Measurements from ENCODE around the gene PRICKLE1. TPM values are rescaled to one million over a fixed set of nuclear protein-coding genes. Genes with fewer than 3 reads are reported as not detected.

Gene PRICKLE1
- total and polyA plus RNA-seq, 2 of the 13 experiments (the other 11 are each of a cell fraction or from before 2014, with no cell fraction given): not detected

DNA sequence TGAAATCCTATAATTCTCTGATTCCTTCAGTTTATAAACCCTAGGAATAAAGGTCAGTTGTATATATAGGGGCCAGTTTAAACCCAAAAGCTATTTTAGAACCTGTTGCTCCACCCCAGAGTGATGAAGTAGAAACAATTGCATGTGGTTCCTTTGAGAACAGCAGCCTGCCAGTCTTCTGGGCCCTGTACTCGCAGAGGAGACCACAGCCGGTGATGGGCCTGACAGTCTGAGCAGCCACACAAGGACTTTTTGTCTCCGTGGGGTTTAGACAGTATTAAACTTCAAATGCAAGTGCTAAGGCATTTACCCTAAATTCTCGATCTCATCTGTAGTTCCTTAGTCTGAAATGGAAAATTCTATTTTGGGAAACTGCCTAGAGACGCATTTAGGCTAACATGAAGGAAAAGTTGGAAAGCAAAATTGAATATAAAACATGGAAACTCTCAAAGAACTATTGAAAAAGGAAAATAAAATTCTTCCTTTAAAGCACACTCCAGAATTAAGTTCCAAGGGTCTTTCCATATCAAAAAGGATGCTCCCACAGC is 80.6 kb downstream of the PRICKLE1 start:
- H3K36me3 ChIP-seq (replicated peaks in 1 of 2; ENCODE audit: control insufficient read depth in 1 of 2, insufficient read depth in 2 of 2, low read length in 2 of 2): no peaks in the 10 kb centered on the region
- no peak for DNase-seq (ENCODE audit: low spot score)
- FAIRE-seq: no peak
- ATAC-seq: no peak
- no peaks in the 10 kb centered on the region for H3K4me1 ChIP-seq (ENCODE audit: insufficient read depth, low read length)
- no peak overlapping the region for H3K4me2 ChIP-seq (ENCODE audit: low read depth, low read length)
- no peaks in the 10 kb centered on the region for H3K9me3 ChIP-seq (ENCODE audit: low read length)
- H3K27ac ChIP-seq (ENCODE audit: extremely low read length, insufficient read depth, low read length): no peak overlapping the region
- POLR2A ChIA-PET: no interaction called here
- intact Hi-C loops (cut with micrococcal nuclease; ENCODE audit: unreplicated experiment): no loop called here
- H3K27me3 ChIP-seq (ENCODE audit: control insufficient read depth in 1 of 2, insufficient read depth in 2 of 2, low read length in 2 of 2): 0 out of 5 replicates have a peak, but pooled peaks cover 0 to 4% of the 10 kb centered on the region in 2 experiments
- in situ Hi-C loops (cut with HindIII; ENCODE audit: extremely low pct_ligation_motif_present, low pct_unique_long_range_greater_than_20kb): no loop called here
- no peak for TF ChIP-seq MAF1 (CRISPR knock-in tag; IDR thresholded peaks at IDR 0.05; ENCODE audit: borderline replicate concordance)
- CTCF ChIA-PET (ENCODE audit: low intra/inter-chr PET ratio, low total read pairs): no interaction called here
- WGBS (ENCODE audit: low lambda C conversion rate): 1% methylated on average over 5 of the region's 5 CpGs
- H3K4me3 ChIP-seq (replicated peaks in 1 of 3; ENCODE audit: insufficient read depth in 1 of 3, low read depth in 2 of 3, low read length in 3 of 3): no peak overlapping the region
- H4K20me1 ChIP-seq (ENCODE audit: insufficient read depth, low read length): no peaks in the 10 kb centered on the region
- no TSS peak for BruUV-seq (replicated peaks)
- H2AFZ ChIP-seq (ENCODE audit: low read length): no peak overlapping the region
- no peak overlapping the region for H3K9ac ChIP-seq (ENCODE audit: insufficient read depth, low read depth, low read length)
- no peaks in the 10 kb centered on the region for H3K79me2 ChIP-seq (ENCODE audit: insufficient read depth, low read length)

DNA sequence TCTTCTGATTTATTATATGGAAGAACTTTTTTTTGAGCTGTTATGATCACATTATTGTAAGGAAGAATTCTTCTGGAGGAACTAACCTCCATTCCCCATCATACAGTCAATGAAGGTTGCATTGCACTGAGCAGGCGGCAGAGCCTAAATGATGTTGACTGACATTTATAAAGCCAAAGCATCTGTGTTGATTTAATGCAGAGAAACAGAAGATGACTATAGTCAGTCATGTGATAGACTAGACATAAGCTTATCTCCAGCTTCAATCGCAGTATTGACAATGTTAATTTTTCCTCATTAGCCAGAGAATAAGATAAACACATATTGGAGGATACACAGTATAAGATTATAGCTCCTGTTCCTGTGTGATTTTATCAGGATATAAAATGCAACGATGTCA is 82.0 kb downstream of the PRICKLE1 start:
- Histone ChIP-seq H3K27ac (ENCODE audit: extremely low read length, insufficient read depth, low read length) (no peak overlapping the region), H2AFZ (ENCODE audit: low read length) (no peak overlapping the region), H3K79me2 (ENCODE audit: insufficient read depth, low read length) (no peaks in the 10 kb centered on the region), H3K9me3 (ENCODE audit: low read length) (no peaks in the 10 kb centered on the region), H4K20me1 (ENCODE audit: insufficient read depth, low read length) (no peaks in the 10 kb centered on the region), H3K4me3 (replicated peaks in 1 of 3; ENCODE audit: insufficient read depth in 1 of 3, low read depth in 2 of 3, low read length in 3 of 3) (no peak overlapping the region), H3K9ac (ENCODE audit: insufficient read depth, low read depth, low read length) (no peak overlapping the region), H3K36me3 (replicated peaks in 1 of 2; ENCODE audit: control insufficient read depth in 1 of 2, insufficient read depth in 2 of 2, low read length in 2 of 2) (no peaks in the 10 kb centered on the region), H3K27me3 (ENCODE audit: control insufficient read depth in 1 of 2, insufficient read depth in 2 of 2, low read length in 2 of 2) (peaks cover 0 to 10% of the 10 kb centered on the region in 2 experiments; a peak in 1 of 5 replicates), H3K4me2 (ENCODE audit: low read depth, low read length) (no peak overlapping the region), H3K4me1 (ENCODE audit: insufficient read depth, low read length) (no peaks in the 10 kb centered on the region)
- ATAC-seq (no peak), DNase-seq (ENCODE audit: low spot score) (no peak), FAIRE-seq (no peak)
- WGBS (ENCODE audit: low lambda C conversion rate): 20% methylated on average over 3 of the region's 3 CpGs
- no TSS peak for BruUV-seq (replicated peaks)
- no peak for TF ChIP-seq SIN3B (IDR thresholded peaks at IDR 0.05; ENCODE audit: low read length)
- TF ChIP-seq SMYD3 (CRISPR knock-in tag; IDR thresholded peaks at IDR 0.05): no peak
- no peak for TF ChIP-seq ZNF883 (CRISPR knock-in tag; IDR thresholded peaks at IDR 0.05; ENCODE audit: not compliant biosample characterization)
- TF ChIP-seq NFATC3 (CRISPR knock-in tag; IDR thresholded peaks at IDR 0.05): no peak
- no peak for TF ChIP-seq THYN1 (CRISPR knock-in tag; IDR thresholded peaks at IDR 0.05; ENCODE audit: borderline replicate concordance, low read depth)
- ChIA-PET CTCF (ENCODE audit: low intra/inter-chr PET ratio, low total read pairs) (no interaction called here), POLR2A (no interaction called here)
- in situ Hi-C loops (cut with HindIII; ENCODE audit: extremely low pct_ligation_motif_present, low pct_unique_long_range_greater_than_20kb): no loop called here
- intact Hi-C loops (cut with micrococcal nuclease; ENCODE audit: unreplicated experiment): no loop called here
